ENCODE measurements around the gene SERINC2.

SERINC2 gene

DNA sequence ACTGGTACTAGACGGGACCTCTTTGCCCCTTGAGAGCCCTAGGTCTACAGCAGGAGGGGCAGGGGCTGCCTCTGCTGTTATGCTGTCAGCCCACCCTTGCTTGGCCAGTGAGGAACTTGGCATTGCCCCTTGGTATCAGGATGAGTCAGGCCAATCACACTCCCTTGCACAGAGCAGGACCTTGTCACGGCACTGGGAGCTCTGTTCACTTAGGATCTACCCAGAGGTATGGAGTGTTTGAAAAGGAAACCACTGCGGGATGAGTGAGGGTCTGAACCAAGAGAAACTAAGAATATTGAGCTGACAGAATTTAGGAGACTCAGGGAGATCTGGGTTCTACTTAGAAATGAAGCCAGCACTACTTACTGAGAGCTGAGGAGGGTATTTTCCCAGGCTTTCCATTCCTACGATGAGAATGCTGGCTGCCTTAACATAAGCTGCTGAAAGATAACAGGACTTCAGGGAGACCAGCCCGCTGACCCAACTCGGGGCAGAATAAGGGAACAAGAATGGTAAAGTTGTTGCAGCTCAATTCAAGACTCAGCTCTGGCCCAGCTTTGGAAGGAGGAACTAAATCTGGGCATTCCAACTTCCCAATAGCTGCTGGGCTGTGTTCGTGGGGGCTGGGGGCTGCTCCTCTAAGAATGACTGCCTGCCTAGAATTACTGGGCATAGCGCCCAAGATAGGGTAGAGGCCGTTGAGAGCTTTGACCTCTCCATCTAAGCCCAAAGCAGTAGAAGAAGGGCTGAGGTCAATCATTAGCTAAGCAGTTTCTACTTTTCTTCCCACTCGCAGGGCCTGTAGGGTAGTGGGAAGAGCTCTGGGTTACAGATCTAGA lies 41.7 kb upstream of the SERINC2 start:
- no peak overlapping the region for H3K4me3 ChIP-seq (ENCODE audit: low read depth, low read length)
- no peak for DNase-seq (ENCODE audit: low read depth)
- TF ChIP-seq, protein P1, sequence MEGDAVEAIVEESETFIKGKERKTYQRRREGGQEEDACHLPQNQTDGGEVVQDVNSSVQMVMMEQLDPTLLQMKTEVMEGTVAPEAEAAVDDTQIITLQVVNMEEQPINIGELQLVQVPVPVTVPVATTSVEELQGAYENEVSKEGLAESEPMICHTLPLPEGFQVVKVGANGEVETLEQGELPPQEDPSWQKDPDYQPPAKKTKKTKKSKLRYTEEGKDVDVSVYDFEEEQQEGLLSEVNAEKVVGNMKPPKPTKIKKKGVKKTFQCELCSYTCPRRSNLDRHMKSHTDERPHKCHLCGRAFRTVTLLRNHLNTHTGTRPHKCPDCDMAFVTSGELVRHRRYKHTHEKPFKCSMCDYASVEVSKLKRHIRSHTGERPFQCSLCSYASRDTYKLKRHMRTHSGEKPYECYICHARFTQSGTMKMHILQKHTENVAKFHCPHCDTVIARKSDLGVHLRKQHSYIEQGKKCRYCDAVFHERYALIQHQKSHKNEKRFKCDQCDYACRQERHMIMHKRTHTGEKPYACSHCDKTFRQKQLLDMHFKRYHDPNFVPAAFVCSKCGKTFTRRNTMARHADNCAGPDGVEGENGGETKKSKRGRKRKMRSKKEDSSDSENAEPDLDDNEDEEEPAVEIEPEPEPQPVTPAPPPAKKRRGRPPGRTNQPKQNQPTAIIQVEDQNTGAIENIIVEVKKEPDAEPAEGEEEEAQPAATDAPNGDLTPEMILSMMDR (IDR thresholded peaks at IDR 0.05; ENCODE audit: low read depth, low read length, missing control alignments): no peak

DNA sequence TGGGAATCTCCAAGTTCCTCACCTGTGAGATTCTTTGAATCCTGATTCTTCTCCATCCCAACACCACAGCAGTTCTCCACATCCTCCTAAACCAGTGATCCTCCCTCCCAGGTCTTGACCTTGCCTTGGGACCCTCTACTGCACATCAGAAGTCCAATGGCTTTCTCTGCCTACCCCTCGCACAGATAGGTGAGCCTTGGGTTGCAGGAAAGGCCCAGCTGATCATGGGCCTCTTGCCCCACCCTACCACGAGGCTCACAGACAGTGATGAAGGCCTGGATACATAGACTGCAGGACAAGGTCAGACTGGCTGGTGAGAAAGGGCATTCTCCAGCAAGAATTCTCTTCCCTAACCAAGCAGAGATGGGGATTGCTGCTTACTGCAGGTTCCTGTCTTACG lies 41.0 kb upstream of the SERINC2 start:
- no peak overlapping the region for H3K4me3 ChIP-seq (ENCODE audit: low read depth, low read length)
- TF ChIP-seq, protein P1 (IDR thresholded peaks at IDR 0.05; ENCODE audit: low read depth, low read length, missing control alignments): no peak

DNA sequence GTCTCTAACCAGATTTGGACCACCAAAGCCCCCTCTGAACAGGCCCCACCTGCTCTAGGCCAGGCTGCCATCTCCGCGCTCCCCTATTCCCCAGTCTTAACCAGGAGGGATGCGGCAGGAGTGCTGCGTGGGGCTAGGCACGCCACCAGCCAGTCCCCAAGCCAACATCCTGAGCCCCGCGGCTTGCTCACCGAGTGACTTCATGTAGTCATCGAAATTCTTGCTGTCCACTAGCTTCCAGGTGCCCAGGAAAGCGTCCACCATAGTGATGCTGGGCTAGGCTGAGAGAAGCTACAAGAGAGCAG lies 40.3 kb upstream of the SERINC2 start:
- no peak for DNase-seq (ENCODE audit: low read depth)
- TF ChIP-seq, protein P1 (IDR thresholded peaks at IDR 0.05; ENCODE audit: low read depth, low read length, missing control alignments): no peak
- no peak overlapping the region for H3K4me3 ChIP-seq (ENCODE audit: low read depth, low read length)

More for the DNA sequence above, 41.0 kb upstream of the SERINC2 start:
- no peak for DNase-seq (ENCODE audit: low read depth)

DNA sequence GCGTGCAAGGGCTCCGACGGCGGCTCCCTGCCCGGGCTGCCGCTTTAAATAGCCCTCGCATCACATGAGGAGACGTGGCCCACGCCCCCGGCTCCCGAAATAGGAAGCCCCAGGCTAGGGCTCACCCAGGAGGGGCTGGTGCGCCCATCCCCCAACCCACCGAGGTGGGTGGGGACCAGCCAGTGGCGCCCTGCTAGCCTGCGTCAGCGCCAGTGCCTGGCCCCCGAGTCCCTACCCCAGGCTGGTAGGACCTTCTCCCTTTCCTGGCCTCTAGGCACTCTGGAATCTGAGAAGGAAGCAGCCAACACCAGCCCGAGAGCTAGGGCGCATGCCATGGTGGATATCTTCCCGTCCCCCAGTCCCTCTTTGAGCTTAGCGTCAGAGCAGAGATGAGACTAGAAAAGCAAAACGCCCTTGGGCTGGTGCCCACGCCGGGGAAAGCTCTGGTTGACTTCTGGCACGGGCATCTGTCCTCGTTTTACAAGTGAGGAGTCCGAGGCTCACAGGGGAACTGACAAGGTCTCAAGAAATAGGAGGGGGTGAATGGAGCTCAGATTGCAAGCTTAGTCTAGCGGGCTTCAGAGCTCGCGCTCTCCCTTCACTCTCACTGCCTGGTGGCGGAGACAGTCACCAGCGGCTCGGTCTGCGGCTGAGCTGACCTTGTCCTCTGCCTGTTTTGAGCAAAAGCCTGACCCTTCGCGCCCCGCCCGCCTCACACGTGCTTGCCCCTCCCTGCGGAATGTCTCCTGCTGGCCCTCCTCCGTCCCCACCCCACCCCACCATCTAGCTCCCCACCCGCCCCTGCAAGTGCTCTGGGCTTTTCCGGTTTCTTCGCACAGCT lies 39.7 kb upstream of the SERINC2 start, which contains the start of gene FABP3:
TSS of gene FABP3 (minus strand) at position 21 of the 841 bp plus-strand sequence. CDS start 62 bp downstream, outside the sequence.
- TF ChIP-seq, protein P1 (IDR thresholded peaks at IDR 0.05; ENCODE audit: low read depth, low read length, missing control alignments): no peak
- H3K4me3 ChIP-seq (ENCODE audit: low read depth, low read length): peak within 1 kb of the TSS; percentile 40
- no peak for DNase-seq (ENCODE audit: low read depth)

DNA sequence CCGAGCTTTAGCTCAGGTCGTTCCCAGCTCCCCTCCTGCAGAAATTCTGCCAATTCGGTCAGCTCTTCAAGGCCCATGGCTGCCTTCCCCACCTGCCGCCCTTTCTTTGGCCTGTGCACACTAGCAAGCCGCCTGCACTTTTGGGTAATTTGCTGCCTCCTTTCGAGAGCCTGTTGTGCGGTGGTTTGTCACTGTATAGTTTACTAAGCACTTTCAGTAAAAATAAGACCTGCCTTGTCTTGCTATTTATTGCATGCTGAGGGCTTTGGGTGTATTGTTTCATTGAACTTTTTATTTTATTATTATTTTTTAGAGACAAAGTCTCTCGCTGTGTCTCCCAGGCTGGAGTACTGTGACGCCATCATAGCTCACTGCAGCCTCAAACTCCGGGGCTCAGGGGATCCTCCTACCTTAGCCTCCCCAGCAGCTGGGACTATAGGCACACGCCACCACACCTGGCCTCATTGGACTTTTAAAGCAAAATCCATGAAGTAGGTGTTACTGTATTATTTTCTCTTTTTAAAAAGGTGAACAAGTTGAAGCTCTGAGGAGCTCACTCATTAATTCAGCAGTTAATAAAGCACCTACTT lies 39.0 kb upstream of the SERINC2 start:
- no peak overlapping the region for H3K4me3 ChIP-seq (ENCODE audit: low read depth, low read length)
- no peak for DNase-seq (ENCODE audit: low read depth)
- TF ChIP-seq, protein P1 (IDR thresholded peaks at IDR 0.05; ENCODE audit: low read depth, low read length, missing control alignments): no peak

DNA sequence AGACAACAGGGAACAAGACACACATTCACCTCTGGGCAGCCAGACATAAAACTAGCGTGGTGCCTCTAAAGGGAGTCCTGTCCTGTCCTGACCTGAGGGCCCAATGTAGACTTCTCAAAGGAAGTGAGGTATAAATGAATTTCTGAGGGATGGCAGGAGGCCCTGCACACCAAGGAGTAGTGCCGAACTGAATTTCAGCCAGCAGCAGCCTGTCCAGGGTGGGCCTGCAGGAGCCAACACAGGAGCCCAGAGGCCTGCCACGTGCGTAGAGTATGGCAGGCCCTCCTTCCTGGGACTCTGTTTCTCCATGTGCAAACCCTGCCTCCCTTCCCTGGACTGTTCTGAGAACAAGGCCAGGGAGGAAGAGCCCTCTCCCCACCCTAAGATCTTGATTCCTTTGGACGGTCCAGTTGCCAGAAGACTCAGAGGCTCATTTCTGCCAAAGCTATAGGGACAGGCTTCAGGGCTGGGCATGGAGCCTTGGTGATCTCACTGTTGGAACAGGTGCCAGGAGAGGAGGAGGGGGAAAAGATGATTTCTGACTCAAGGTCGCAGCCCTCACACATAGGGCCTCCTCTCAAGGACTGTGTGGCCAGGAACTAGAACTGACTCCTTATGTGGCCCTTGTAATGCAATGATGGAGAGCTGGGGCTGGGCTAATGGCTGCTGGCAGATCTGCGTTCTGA lies 38.4 kb upstream of the SERINC2 start:
- no peak overlapping the region for H3K4me3 ChIP-seq (ENCODE audit: low read depth, low read length)
- DNase-seq (ENCODE audit: low read depth): no peak
- TF ChIP-seq, protein P1 (IDR thresholded peaks at IDR 0.05; ENCODE audit: low read depth, low read length, missing control alignments): no peak
